H9 (cell line): ENCODE measurements around the gene B4GALNT2. TPM values are rescaled to one million over a fixed set of nuclear protein-coding genes. Genes with fewer than 3 reads are reported as not detected.

Experiments used
- DNase-seq: peaks from one replicate; pipeline ENCODE4 v3.0.0-alpha.2; 2017
- H2AFZ ChIP-seq: one replicate; pipeline ENCODE4 v1.6.1; 2013; ENCODE audit warnings: mild to moderate bottlenecking, low read length, control low read depth, moderate library complexity
- H2AK5ac ChIP-seq: 2 replicates; pipeline ENCODE4 v1.6.1; 2013; ENCODE audit warnings: low read length, control low read depth, mixed read lengths; ENCODE audit not compliant: insufficient read length
- H2BK120ac ChIP-seq: one replicate; pipeline ENCODE4 v1.6.1; 2013; ENCODE audit warnings: low read depth, mild to moderate bottlenecking, low read length, control low read depth, inconsistent platforms; ENCODE audit not compliant: poor library complexity, severe bottlenecking
- H2BK12ac ChIP-seq: 2 replicates; pipeline ENCODE4 v1.6.1; 2013; ENCODE audit warnings: low read length, control low read depth, mixed read lengths, low read depth; ENCODE audit not compliant: insufficient read length
- H2BK15ac ChIP-seq: 2 replicates; pipeline ENCODE4 v1.6.1; 2013; ENCODE audit warnings: low read depth, low read length, control low read depth
- H2BK20ac ChIP-seq: one replicate; pipeline ENCODE4 v1.6.1; 2013; ENCODE audit warnings: low read depth, mild to moderate bottlenecking, low read length, control low read depth, inconsistent platforms; ENCODE audit not compliant: poor library complexity, severe bottlenecking
- H2BK5ac ChIP-seq: 2 replicates; pipeline ENCODE4 v1.6.1; 2013; ENCODE audit warnings: low read length, control low read depth, mixed read lengths; ENCODE audit not compliant: insufficient read length
- H3K14ac ChIP-seq: 2 replicates; pipeline ENCODE4 v1.6.1; 2013; ENCODE audit warnings: low read length, control low read depth; ENCODE audit not compliant: insufficient read depth
- H3K18ac ChIP-seq: 2 replicates; pipeline ENCODE4 v1.6.1; 2013; ENCODE audit warnings: low read depth, mild to moderate bottlenecking, mixed read lengths, low read length, control low read depth; ENCODE audit not compliant: insufficient read length
- H3K23ac ChIP-seq: 2 replicates; pipeline ENCODE4 v1.6.1; 2013; ENCODE audit warnings: low read length, control low read depth, mixed read lengths, low read depth; ENCODE audit not compliant: insufficient read length
- H3K23me2 ChIP-seq: 2 replicates; pipeline ENCODE4 v1.6.1; 2013; ENCODE audit warnings: low read depth, mild to moderate bottlenecking, mixed read lengths, low read length, control low read depth; ENCODE audit not compliant: insufficient read length, poor library complexity, severe bottlenecking
- H3K27ac ChIP-seq: 2 replicates; pipeline ENCODE4 v1.5.1; 2013; ENCODE audit warnings: low read length, control low read depth, mixed read lengths, low read depth; ENCODE audit not compliant: insufficient read length
- H3K27me3 ChIP-seq: 2 replicates; pipeline ENCODE4 v1.6.1; 2013; ENCODE audit warnings: low read length, control low read depth, inconsistent platforms; ENCODE audit not compliant: insufficient read depth
- H3K4ac ChIP-seq: 2 replicates; pipeline ENCODE4 v1.6.1; 2013; ENCODE audit warnings: low read depth, mild to moderate bottlenecking, control low read depth, inconsistent platforms, low read length, moderate library complexity
- H3K4me1 ChIP-seq: 2 replicates; pipeline ENCODE4 v1.6.1; 2013; ENCODE audit warnings: low read length, control low read depth, inconsistent platforms; ENCODE audit not compliant: insufficient read depth
- H3K4me2 ChIP-seq: 2 replicates; pipeline ENCODE4 v1.6.1; 2013; ENCODE audit warnings: low read length, control low read depth, mixed read lengths; ENCODE audit not compliant: insufficient read length, insufficient read depth
- H3K56ac ChIP-seq: 2 replicates; pipeline ENCODE4 v1.6.1; 2013; ENCODE audit warnings: low read depth, mild to moderate bottlenecking, mixed read lengths, low read length, control low read depth; ENCODE audit not compliant: insufficient read length
- H3K79me1 ChIP-seq: 2 replicates; pipeline ENCODE4 v1.6.1; 2013; ENCODE audit warnings: low read depth, mild to moderate bottlenecking, moderate library complexity, low read length, control low read depth, inconsistent platforms; ENCODE audit not compliant: insufficient read depth, poor library complexity, severe bottlenecking
- H3K79me2 ChIP-seq: 2 replicates; pipeline ENCODE4 v1.6.1; 2013; ENCODE audit warnings: low read length, control low read depth, inconsistent platforms; ENCODE audit not compliant: insufficient read depth
- H3K9ac ChIP-seq: 2 replicates; pipeline ENCODE4 v1.6.1; 2013; ENCODE audit warnings: low read length, control low read depth, mixed read lengths; ENCODE audit not compliant: insufficient read length; ENCODE audit errors: extremely low read depth
- H3K9me3 ChIP-seq: one replicate; pipeline ENCODE4 v1.6.1; 2013; ENCODE audit warnings: low read depth, low read length, inconsistent platforms; ENCODE audit not compliant: control insufficient read depth
- H3T11ph ChIP-seq: one replicate; pipeline ENCODE4 v1.6.1; 2013; ENCODE audit warnings: mild to moderate bottlenecking, low read length, control low read depth, inconsistent platforms
- H4K20me1 ChIP-seq: one replicate; pipeline ENCODE4 v1.6.1; 2013; ENCODE audit not compliant: control insufficient read depth, insufficient read length, insufficient read depth
- H4K5ac ChIP-seq: 2 replicates; pipeline ENCODE4 v1.6.1; 2013; ENCODE audit warnings: low read depth, mild to moderate bottlenecking, mixed read lengths, low read length, control low read depth; ENCODE audit not compliant: insufficient read length
- H4K8ac ChIP-seq: replicated peaks from 2 replicates; pipeline ENCODE4 v1.6.1; 2013; ENCODE audit warnings: low read length, control low read depth, mixed read lengths, low read depth; ENCODE audit not compliant: insufficient read length
- H4K91ac ChIP-seq: 2 replicates; pipeline ENCODE4 v1.6.1; 2013; ENCODE audit warnings: low read depth, mild to moderate bottlenecking, moderate library complexity, mixed read lengths, low read length, control low read depth; ENCODE audit not compliant: insufficient read length
- H3K27ac Mint-ChIP-seq, 3 experiments: 2 replicates in 2 of 3; 3 replicates in 1 of 3; pipeline ENCODE4 v1.8.0; 2020 to 2021; ENCODE audit warnings: mixed read lengths in 3 of 3, mild to moderate bottlenecking in 1 of 3, moderate library complexity in 1 of 3
- H3K27me3 Mint-ChIP-seq: 2 replicates; pipeline ENCODE4 v1.8.0; 2021; ENCODE audit warnings: low read depth, mild to moderate bottlenecking, moderate library complexity, mixed read lengths
- H3K36me3 Mint-ChIP-seq, 3 experiments: 2 replicates in 2 of 3; 3 replicates in 1 of 3; pipeline ENCODE4 v1.8.0; 2020 to 2021; ENCODE audit warnings: low read depth in 3 of 3, mixed read lengths in 3 of 3; ENCODE audit not compliant: insufficient read depth in 1 of 3
- H3K4me1 Mint-ChIP-seq, 2 experiments: 2 replicates each; pipeline ENCODE4 v1.8.0; 2020; ENCODE audit warnings: mixed read lengths in 2 of 2
- H3K4me3 Mint-ChIP-seq, 2 experiments: 2 replicates in 1 of 2; 3 replicates in 1 of 2; pipeline ENCODE4 v1.8.0; 2020 to 2021; ENCODE audit warnings: mild to moderate bottlenecking in 2 of 2, mixed read lengths in 2 of 2, moderate library complexity in 1 of 2
- H3K9me3 Mint-ChIP-seq, 2 experiments: 2 replicates in 1 of 2; 3 replicates in 1 of 2; pipeline ENCODE4 v1.8.0; 2020; ENCODE audit warnings: mild to moderate bottlenecking in 2 of 2, mixed read lengths in 2 of 2, moderate library complexity in 1 of 2
- CTCF ChIP-seq: fragments of 200-600 bp; sonication (generic); conservative IDR thresholded peaks from 3 replicates; pipeline ENCODE4 v1.8.0; 2021; ENCODE audit warnings: antibody characterized with exemption, mild to moderate bottlenecking
- WGBS: extraction: QIAGEN DNeasy Blood & Tissue Kit; methylation state at CpG from one replicate; pipeline ENCODE4 v1.1.7; 2013; ENCODE audit warnings: missing lambda C conversion rate, low lambda C conversion rate, mixed read lengths; ENCODE audit not compliant: insufficient read length; ENCODE audit errors: extremely low coverage; 5-methylcytosine and 5-hydroxymethylcytosine counted together
- total RNA-seq: library from RNA; stranded (reverse); gene quantifications from 2 replicates; pipeline ENCODE4 v1.2.1, GENCODE V29; 2021

The B4GALNT2 gene
- total RNA-seq, 1 experiment from 2014 or later, result not detected

GRCh38 chr17:49209061-49209571 is 76.5 kb downstream of the B4GALNT2 start:
- H3K4me2 ChIP-seq, result no peak overlapping the region
- no peak for DNase-seq

More at GRCh38 chr17:49209061-49209571, 76.5 kb downstream of the B4GALNT2 start:
- Histone ChIP-seq H4K91ac (no peak overlapping the region), H3K23me2 (no peaks in the 10 kb centered on the region), H3K79me1 (no peaks in the 10 kb centered on the region), H3K79me2 (no peaks in the 10 kb centered on the region), H2BK20ac (no peak overlapping the region), H3K14ac (no peak overlapping the region), H4K5ac (no peak overlapping the region), H2AFZ (no peak overlapping the region), H4K20me1 (no peaks in the 10 kb centered on the region), H3K4ac (no peak overlapping the region), H3K27me3 (no peaks in the 10 kb centered on the region), H3K9me3 (no peaks in the 10 kb centered on the region), H2BK12ac (peak overlapping the region; percentile 40), H4K8ac (no peak overlapping the region), H3K9ac (no peak overlapping the region), H2BK5ac (no peak overlapping the region), H3T11ph (no peak overlapping the region), H3K4me1 (peaks cover 4% of the 10 kb centered on the region; the same call in 1 of the 2 replicates), H3K56ac (no peak overlapping the region), H3K18ac (no peak overlapping the region), H2BK15ac (no peak overlapping the region), H2AK5ac (no peak overlapping the region), H3K23ac (no peak overlapping the region), H2BK120ac (no peak overlapping the region), H3K27ac (no peak overlapping the region)
- Mint-ChIP-seq H3K36me3 (no peaks in the 10 kb centered on the region; a peak in 1 of 7 replicates), H3K4me3 (no peak overlapping the region), H3K27me3 (peaks cover 21% of the 10 kb centered on the region), H3K27ac (no peak overlapping the region), H3K9me3 (no peaks in the 10 kb centered on the region), H3K4me1 (peaks cover 32 to 37% of the 10 kb centered on the region in 2 experiments)
- no CpG with 5 or more reads among the region's 10 CpGs for WGBS
- no peak for TF ChIP-seq CTCF
